ENCODE measurements around the gene CCDC182. TPM values are rescaled to one million over a fixed set of nuclear protein-coding genes. Genes with fewer than 3 reads are reported as not detected.

The CCDC182 gene
- total RNA-seq, 1 experiment from 2014 or later: not detected

DNA sequence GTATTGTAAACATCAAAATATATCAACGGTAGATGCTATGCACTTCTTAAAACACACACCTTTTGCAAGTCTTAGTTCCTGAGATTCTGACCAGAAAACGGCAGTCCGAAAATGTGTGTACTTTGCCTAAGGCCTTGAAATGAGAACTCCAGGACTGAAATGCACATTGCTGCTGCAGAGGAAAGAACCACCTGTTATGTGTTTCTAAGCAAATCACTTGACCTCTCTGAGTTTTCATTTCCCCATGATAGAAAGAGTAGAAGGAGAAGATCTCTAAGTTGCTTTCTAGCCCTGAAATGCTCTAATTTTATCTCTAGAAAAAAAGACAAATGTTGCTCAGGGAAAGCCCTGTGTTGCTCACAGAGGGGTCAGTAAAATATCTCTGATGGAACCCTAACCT, 9.9 kb downstream of the CCDC182 start:
- no peak for DNase-seq (ENCODE audit: low spot score)
- no peaks in the 10 kb centered on the region for H3K36me3 ChIP-seq (ENCODE audit: insufficient read depth, low read length, poor library complexity, severe bottlenecking)
- H3K4me3 ChIP-seq (ENCODE audit: low read depth, low read length, poor library complexity, severe bottlenecking): no peak overlapping the region
- ChIA-PET CTCF (no interaction called here), POLR2A (ENCODE audit: low non-redundant PET) (no interaction called here)
- no peaks in the 10 kb centered on the region for H3K27me3 ChIP-seq (replicated peaks; ENCODE audit: insufficient read depth, low read depth, low read length, poor library complexity)
- no peak overlapping the region for H3K27ac ChIP-seq (ENCODE audit: low read depth, low read length, poor library complexity, severe bottlenecking)
- no peaks in the 10 kb centered on the region for H3K4me1 ChIP-seq (ENCODE audit: insufficient read depth, low read length, poor library complexity, severe bottlenecking)
- no peak for TF ChIP-seq EZH2 (IDR thresholded peaks at IDR 0.05; ENCODE audit: borderline replicate concordance, low read depth, low read length, poor library complexity, severe bottlenecking)
- TF ChIP-seq, protein P1, sequence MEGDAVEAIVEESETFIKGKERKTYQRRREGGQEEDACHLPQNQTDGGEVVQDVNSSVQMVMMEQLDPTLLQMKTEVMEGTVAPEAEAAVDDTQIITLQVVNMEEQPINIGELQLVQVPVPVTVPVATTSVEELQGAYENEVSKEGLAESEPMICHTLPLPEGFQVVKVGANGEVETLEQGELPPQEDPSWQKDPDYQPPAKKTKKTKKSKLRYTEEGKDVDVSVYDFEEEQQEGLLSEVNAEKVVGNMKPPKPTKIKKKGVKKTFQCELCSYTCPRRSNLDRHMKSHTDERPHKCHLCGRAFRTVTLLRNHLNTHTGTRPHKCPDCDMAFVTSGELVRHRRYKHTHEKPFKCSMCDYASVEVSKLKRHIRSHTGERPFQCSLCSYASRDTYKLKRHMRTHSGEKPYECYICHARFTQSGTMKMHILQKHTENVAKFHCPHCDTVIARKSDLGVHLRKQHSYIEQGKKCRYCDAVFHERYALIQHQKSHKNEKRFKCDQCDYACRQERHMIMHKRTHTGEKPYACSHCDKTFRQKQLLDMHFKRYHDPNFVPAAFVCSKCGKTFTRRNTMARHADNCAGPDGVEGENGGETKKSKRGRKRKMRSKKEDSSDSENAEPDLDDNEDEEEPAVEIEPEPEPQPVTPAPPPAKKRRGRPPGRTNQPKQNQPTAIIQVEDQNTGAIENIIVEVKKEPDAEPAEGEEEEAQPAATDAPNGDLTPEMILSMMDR (conservative IDR thresholded peaks at IDR 0.05; ENCODE audit: low read depth, low read length): no peak
- no TSS peak for BruUV-seq (replicated peaks)
- no peaks in the 10 kb centered on the region for H3K9me3 ChIP-seq (ENCODE audit: low read depth, low read length, poor library complexity, severe bottlenecking)
- intact Hi-C loops (cut with micrococcal nuclease; ENCODE audit: unreplicated experiment): no loop called here

- Histone ChIP-seq H3K27me3 (replicated peaks; ENCODE audit: insufficient read depth, low read depth, low read length, poor library complexity) (no peaks in the 10 kb centered on the region), H3K36me3 (ENCODE audit: insufficient read depth, low read length, poor library complexity, severe bottlenecking) (no peaks in the 10 kb centered on the region), H3K4me3 (ENCODE audit: low read depth, low read length, poor library complexity, severe bottlenecking) (no peak overlapping the region), H3K4me1 (ENCODE audit: insufficient read depth, low read length, poor library complexity, severe bottlenecking) (no peaks in the 10 kb centered on the region), H3K9me3 (ENCODE audit: low read depth, low read length, poor library complexity, severe bottlenecking) (no peaks in the 10 kb centered on the region), H3K27ac (ENCODE audit: low read depth, low read length, poor library complexity, severe bottlenecking) (no peak overlapping the region)
- no peak for DNase-seq (ENCODE audit: low spot score)
- intact Hi-C loops (cut with micrococcal nuclease; ENCODE audit: unreplicated experiment): no loop called here
- no peak for TF ChIP-seq EZH2 (IDR thresholded peaks at IDR 0.05; ENCODE audit: borderline replicate concordance, low read depth, low read length, poor library complexity, severe bottlenecking)
- TF ChIP-seq, protein P1 (conservative IDR thresholded peaks at IDR 0.05; ENCODE audit: low read depth, low read length): no peak
- no TSS peak for BruUV-seq (replicated peaks)
- POLR2A ChIA-PET (ENCODE audit: low non-redundant PET): no interaction called here
- CTCF ChIA-PET: no interaction called here
These were observed 12.0 kb downstream of the CCDC182 start for GRCh38 chr17:57733085-57733484.

DNA sequence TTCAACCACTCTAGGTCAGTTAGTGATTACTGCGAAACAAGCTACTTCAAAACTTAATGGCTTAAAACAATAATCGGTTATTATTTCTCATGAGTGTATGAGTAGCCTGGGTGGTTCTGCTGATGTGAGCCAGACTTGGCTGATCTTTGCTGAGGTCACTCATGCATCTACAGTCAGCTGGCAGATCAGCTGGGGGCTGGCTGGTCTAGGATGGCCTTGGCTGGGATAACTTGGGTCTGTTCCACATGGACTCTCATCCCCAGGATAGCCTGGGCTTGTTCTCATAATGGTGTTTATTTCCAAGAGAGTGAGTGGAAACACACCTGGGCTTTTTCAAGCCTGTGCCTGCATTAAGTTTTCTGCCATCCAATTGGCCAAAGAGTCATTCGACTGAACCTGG, 13.0 kb downstream of the CCDC182 start:
- ChIA-PET POLR2A (ENCODE audit: low non-redundant PET) (no interaction called here), CTCF (interaction anchor here (0.7 to 0.9 kb wide), 2 partner anchors 16 to 101 kb away, joined by 3 to 4 read pairs; no protein-coding TSS in a partner anchor)
- Histone ChIP-seq H3K36me3 (ENCODE audit: insufficient read depth, low read length, poor library complexity, severe bottlenecking) (no peaks in the 10 kb centered on the region), H3K27ac (ENCODE audit: low read depth, low read length, poor library complexity, severe bottlenecking) (no peak overlapping the region), H3K27me3 (replicated peaks; ENCODE audit: insufficient read depth, low read depth, low read length, poor library complexity) (no peaks in the 10 kb centered on the region), H3K4me1 (ENCODE audit: insufficient read depth, low read length, poor library complexity, severe bottlenecking) (no peaks in the 10 kb centered on the region), H3K9me3 (ENCODE audit: low read depth, low read length, poor library complexity, severe bottlenecking) (no peaks in the 10 kb centered on the region), H3K4me3 (ENCODE audit: low read depth, low read length, poor library complexity, severe bottlenecking) (no peak overlapping the region)
- intact Hi-C loops (cut with micrococcal nuclease; ENCODE audit: unreplicated experiment): no loop called here
- TF ChIP-seq, protein P1 (conservative IDR thresholded peaks at IDR 0.05; ENCODE audit: low read depth, low read length): no peak
- TF ChIP-seq EZH2 (IDR thresholded peaks at IDR 0.05; ENCODE audit: borderline replicate concordance, low read depth, low read length, poor library complexity, severe bottlenecking): no peak
- DNase-seq (ENCODE audit: low spot score): no peak
- no TSS peak for BruUV-seq (replicated peaks)

Measured in A673 (cell line).